GM19240 (cell line): ENCODE measurements around the gene FOXK2.
A peak's percentile ranks its signal among the peaks of the same experiment; 100 is the strongest.

Source experiments
- DNase-seq: peaks from one replicate; pipeline ENCODE4 v3.0.0; 2011; ENCODE audit warnings: low spot score; ENCODE audit not compliant: insufficient read length

FOXK2 gene

GRCh38 chr17:82518826-82519810 lies at the start of gene FOXK2:
Gene FOXK2, plus strand, starts transcription at chr17:82519732. Its CDS starts 157 bp downstream, at chr17:82519889.
- peak; percentile 99 for DNase-seq

- no peak for DNase-seq
Measured at GRCh38 chr17:82470065-82470464, 49.5 kb upstream of the FOXK2 start.

- no peak for DNase-seq
Measured at GRCh38 chr17:82474223-82475010, 45.1 kb upstream of the FOXK2 start.

GRCh38 chr17:82475458-82475857 lies 44.1 kb upstream of the FOXK2 start:
- DNase-seq: no peak

- DNase-seq: no peak
Measured at GRCh38 chr17:82477934-82478333, 41.6 kb upstream of the FOXK2 start.

- DNase-seq: no peak
Measured at GRCh38 chr17:82479602-82480001, 39.9 kb upstream of the FOXK2 start.

GRCh38 chr17:82480318-82480717 lies 39.2 kb upstream of the FOXK2 start:
- DNase-seq: no peak

- DNase-seq: no peak
Measured at GRCh38 chr17:82483204-82483660, 36.3 kb upstream of the FOXK2 start.

GRCh38 chr17:82483836-82484235 lies 35.7 kb upstream of the FOXK2 start:
- DNase-seq: no peak

GRCh38 chr17:82486231-82487094 lies 33.1 kb upstream of the FOXK2 start:
- no peak for DNase-seq

- no peak for DNase-seq
Measured at GRCh38 chr17:82487910-82488309, 31.6 kb upstream of the FOXK2 start.

- DNase-seq: no peak
Measured at GRCh38 chr17:82489117-82489516, 30.4 kb upstream of the FOXK2 start.

GRCh38 chr17:82489851-82490511 lies 29.6 kb upstream of the FOXK2 start:
- DNase-seq: no peak

GRCh38 chr17:82490512-82491195 lies 28.9 kb upstream of the FOXK2 start:
- DNase-seq: no peak

GRCh38 chr17:82491196-82491530 lies 28.4 kb upstream of the FOXK2 start:
- no peak for DNase-seq

- DNase-seq: no peak
Measured at GRCh38 chr17:82491533-82491932, 28.0 kb upstream of the FOXK2 start.

- no peak for DNase-seq
Measured at GRCh38 chr17:82492643-82493225, 26.8 kb upstream of the FOXK2 start.

GRCh38 chr17:82493226-82493781 lies 26.2 kb upstream of the FOXK2 start:
- DNase-seq: no peak

- DNase-seq: peak; percentile 95
Measured at GRCh38 chr17:82494236-82495055, 25.1 kb upstream of the FOXK2 start.
